HG03432 (cell line): ENCODE results near the gene ZNF354B.
A peak's percentile ranks its signal among the peaks of the same experiment; 100 is the strongest.
"Not testable (repeated sequence)": the region's sequence is repeated elsewhere in the genome, so short reads cannot be mapped to it uniquely, and the experiment has no call there.

Source experiments
- ATAC-seq: cut with Tn5 transposase; IDR thresholded peaks from one replicate; pipeline ENCODE4 v1.9.1; 2021; ENCODE audit warnings: mild to moderate bottlenecking, moderate library complexity; ENCODE audit not compliant: unreplicated experiment

Gene ZNF354B

GRCh38 chr5:178859625-178860521 is at the start of gene ZNF354B:
Gene ZNF354B (plus strand): TSS chr5:178859953. CDS start chr5:178861048, 1,095 bp downstream.
- ATAC-seq = peak; percentile 98

DNA sequence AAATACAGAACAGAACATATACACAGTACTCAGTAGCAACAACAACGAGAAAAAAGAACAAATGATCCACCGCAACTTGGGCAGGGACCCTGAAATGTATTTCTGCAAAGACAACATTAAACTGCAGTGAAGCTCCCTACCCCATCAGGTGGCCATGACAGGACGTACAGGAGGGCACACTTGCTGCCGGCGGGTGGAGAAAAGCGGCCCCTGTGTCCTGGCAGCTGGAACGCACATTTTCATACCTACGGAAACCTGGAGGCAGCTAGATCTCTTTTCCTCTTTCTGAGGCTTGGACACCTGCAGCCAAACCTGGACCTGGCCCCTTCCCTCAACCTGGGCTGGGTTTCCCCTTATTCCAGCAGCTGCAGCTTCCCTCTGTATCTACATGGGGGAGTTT is 42.2 kb upstream of the ZNF354B start:
- no peak for ATAC-seq

DNA sequence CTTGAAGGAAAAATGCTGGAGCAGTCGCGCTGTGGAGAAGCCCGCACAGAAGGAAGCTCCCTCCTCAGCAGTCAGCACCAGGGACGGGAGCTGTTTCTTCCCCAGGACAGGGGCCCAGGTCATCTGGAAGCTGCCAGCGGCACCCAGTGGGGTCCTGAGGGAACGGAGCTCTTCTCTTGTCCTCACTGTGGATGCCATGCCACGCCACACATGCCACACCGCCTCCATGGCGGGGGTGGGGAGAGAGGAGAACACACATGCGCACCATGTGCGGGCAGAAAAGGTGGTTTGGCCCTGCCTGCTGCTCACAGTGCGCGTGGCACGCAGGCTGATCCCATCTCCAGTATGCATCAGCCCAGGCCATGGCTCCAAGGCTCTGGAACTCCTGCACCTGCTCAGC is 41.7 kb upstream of the ZNF354B start:
- no peak for ATAC-seq

DNA sequence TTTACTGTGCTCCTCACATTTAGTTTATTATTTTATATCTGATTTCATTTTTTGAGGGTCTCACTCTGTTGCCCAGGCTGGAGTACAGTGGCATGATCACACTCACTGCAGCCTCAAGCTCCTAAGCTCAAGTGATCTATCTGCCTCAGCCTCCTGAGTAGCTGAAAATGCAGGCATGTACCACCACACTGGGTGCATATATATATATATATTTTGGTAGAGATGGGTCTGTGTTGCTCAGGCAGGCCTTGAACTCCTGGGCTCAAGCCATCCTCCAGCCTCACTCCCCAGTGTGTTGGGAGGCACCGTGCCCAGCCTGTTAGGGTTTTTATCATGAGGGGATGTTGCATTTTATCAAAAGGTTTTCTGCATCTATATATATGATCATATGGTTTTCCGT is 39.8 kb upstream of the ZNF354B start:
- ATAC-seq = no peak

GRCh38 chr5:178825444-178825843 is 34.3 kb upstream of the ZNF354B start:
- no peak for ATAC-seq

DNA sequence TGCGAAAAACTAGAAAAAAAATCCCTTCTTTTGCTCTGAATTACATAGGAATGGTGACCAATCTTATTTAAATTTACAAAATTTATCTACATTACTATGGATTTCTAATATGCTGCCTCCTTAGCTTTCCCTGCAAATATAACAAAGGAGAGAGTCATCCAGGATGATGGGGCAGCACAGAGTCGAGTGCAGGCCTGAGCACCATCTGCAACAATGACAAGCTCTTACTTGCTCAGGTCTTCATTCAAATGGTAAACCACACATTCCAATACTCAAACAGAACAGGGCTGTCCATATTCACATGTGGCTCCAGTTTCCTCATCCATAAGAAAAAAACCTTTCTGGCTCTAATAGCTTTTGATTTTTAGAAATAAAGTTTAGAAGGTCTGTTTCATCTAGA is 33.5 kb upstream of the ZNF354B start:
- no peak for ATAC-seq

DNA sequence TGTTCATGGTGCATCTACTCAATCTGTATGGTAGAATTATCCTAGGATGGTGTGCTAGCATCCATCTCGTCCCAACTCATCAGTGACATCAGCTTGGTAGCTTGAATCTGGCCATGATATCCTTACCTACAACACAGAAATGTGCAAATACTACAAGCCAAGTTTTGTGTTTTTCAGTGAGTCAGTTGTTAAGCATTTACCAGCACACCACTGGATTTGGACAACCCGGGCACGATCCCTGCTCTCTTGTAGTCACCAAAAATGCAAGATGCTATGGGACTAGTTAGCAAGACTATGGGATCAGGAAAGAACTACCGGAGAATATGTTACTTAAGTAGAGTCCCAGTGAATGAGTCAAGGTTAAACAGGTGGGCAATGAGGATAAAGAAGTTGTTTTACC is 32.1 kb upstream of the ZNF354B start:
- no peak for ATAC-seq

DNA sequence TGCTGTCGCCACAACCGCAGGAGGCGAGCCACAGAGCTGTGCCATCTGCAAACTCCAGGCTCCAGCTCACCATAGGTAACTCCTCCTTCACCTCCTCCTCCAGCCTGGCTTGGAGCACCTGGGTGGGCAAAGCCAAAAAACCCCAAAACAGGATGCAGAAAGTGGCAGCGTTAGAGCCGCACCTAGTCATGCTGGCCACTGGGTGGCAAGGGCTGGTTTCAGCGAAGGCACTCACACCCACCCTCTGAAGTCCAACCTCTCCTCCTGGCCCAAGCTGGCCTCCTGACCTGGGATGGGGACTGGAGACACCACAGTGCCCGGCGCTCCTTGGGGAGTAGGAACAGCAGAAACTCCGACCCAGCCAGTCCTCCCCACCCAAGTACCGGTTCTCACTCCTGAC is 28.7 kb upstream of the ZNF354B start:
- no peak for ATAC-seq

GRCh38 chr5:178832618-178833201 is 27.0 kb upstream of the ZNF354B start:
- no peak for ATAC-seq

- no peak for ATAC-seq
Observed at GRCh38 chr5:178836628-178837027, 23.1 kb upstream of the ZNF354B start.

DNA sequence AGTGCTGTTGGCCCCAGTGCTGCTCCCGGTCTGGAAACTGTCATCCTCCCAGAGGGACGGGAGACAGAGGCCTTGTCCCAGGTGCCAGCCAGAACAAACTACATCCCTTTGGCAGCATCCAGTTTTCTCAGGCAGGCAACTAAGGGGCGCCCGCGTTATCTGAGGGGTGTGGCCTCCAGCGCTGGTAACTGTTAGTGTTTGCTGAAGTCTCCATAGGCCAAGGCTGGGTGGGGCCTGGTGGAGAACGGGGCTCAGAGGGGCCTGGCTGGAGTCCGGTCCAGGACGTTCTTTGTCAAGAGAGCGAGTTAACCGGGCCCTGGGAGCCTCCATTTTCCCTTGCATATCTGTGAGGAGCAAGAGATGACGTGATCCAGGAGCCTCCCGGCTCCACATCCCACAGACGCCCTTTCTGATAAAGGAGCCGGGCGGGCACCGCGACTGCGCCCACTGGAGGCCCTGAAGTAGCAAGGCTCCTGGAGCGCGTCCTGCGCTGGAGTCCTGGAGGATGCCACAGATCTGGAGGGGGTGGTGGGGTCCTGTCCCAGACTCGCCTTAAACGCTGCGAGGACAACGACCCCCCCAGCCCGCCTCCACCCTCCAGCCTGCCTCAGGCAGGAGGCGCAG is 20.9 kb upstream of the ZNF354B start:
- ATAC-seq = not testable (repeated sequence)

DNA sequence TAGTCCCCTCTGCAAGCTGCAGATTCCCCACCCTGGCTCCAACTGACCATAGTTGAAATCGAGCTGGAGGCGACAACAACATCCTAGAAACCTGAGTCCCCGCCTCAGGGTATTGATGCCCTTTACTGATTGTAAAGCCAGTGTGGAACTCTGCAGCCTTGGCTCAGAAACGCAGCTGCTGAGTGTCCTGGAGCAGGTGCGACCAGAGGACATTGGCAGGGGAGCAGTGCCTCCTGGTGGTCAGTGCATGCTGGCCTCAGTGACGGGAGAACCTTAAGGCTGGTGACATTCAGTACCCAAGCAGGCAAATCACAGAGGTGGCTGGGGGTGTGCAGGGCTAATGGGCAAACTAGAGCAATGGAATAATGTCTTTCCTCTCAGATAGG is 20.4 kb upstream of the ZNF354B start:
- no peak for ATAC-seq

GRCh38 chr5:178840399-178840798 is 19.4 kb upstream of the ZNF354B start:
- not testable (repeated sequence) for ATAC-seq

DNA sequence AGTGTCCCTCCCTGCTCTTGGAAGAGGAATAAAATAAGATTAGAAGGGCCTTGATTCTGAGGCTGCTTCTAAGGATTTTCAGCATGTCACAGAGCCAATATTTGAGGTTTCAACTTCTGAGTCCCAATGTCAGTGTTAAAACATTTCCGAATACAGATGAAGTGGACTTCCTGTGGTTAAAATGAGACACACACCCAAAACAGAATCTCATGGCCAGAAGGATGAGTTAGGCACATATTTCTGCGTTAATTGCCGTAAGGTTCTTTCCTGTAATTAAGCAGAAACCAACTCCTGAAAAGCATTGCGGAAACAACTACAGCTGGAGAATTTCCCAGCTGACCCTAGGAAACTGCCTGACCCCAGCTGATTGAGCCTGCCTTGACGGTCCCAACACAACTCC is 10.4 kb upstream of the ZNF354B start:
- no peak for ATAC-seq

- no peak for ATAC-seq
Observed at GRCh38 chr5:178851951-178852350, 7.8 kb upstream of the ZNF354B start.

DNA sequence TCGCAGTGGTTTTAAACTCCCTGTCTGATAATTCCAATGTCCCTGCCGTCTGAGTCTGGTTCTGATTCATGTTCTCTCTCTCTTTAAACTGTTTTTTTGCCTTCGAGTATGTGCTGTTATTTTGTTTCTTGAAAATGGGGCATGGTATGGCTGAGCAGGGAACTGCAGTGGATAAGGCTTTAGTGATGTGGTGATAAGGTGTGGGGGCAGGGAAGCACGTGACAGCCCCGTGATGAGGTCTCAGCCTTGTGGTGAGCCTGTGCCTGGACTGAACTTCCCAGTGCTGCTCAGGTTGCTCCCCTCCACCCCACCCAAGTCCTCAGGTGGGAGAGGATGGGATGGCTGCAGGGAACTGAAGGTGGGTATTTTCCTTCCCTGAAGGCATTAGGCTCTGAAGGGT is 5.5 kb upstream of the ZNF354B start:
- no peak for ATAC-seq

GRCh38 chr5:178860615-178861014 is 862 bp downstream of the ZNF354B start:
- ATAC-seq = not testable (repeated sequence)

DNA sequence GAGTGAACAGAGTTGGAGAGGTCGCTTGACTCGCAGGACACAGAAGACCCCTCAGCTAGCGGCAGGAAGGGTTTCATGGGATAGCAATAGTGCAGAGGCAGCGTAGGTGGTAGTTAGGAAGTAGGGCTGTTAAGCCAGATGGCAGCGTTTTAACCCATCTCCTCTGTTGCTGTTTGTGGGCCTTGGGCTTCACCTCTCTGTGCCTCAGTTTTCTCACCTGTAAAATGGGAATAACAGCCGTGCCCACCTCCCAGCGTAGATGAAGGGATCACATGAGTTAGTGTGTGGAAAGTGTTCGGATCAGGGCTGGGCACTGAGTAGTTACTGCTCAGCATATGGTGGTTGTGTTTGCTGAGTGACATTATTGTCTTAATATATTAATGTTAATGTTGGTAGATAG is 1.9 kb downstream of the ZNF354B start:
- no peak for ATAC-seq

- ATAC-seq = no peak
Observed at GRCh38 chr5:178866946-178867345, 7.2 kb downstream of the ZNF354B start.

DNA sequence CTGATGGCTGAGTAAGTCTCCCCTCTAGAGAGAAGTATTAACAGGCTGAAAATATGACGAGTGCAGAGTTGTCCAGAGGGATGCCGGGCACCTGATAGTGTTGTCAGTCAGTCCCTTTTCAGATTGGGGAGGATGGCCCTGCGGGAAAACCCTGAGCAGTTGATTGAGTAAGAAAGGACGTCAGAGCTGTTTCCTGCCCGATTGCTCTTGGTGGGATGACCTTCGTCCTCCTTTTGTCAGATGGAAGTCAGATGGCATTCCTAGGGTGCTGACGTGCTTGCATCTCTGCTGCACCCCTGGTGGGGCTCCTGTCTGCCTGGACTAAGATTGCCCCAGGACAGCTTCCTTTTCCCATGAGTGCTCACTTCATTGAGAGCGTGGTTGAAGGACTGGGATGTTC is 9.8 kb downstream of the ZNF354B start:
- ATAC-seq = no peak

DNA sequence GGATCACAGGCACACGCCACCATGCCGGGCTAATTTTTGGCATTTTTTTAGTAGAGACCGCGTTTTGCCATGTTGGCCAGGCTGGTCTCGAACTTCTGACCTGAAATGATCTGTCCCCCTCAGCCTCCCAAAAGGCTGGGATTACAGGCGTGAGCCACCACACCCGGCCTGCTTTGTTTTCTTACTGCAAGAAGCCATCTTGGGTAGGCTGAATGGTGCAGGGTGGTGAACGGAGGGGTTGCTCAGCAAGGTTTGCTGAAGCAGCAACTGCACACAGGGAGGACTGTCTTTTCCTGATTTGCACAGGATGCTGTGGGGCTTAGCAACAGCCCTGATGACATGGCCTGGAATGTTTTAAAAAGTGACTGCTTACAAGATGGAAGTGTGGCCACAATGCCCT is 10.7 kb downstream of the ZNF354B start:
- no peak for ATAC-seq

- no peak for ATAC-seq
Observed at GRCh38 chr5:178872302-178872701, 12.5 kb downstream of the ZNF354B start.
